OCI-LY1 (cell line): ENCODE data around the gene NKAIN2.
A peak's percentile ranks its signal among the peaks of the same experiment; 100 is the strongest.

Experiments
- H2AFZ ChIP-seq: fragments of 200-600 bp; sonication (generic), shearing (Covaris generic); 2 replicates; pipeline ENCODE4 v1.6.0; 2014; ENCODE audit warnings: antibody characterized with exemption, mild to moderate bottlenecking, low read length
- H3F3A ChIP-seq: fragments of 200-600 bp; sonication (generic), shearing (Covaris generic); 2 replicates; pipeline ENCODE4 v1.6.0; 2014; ENCODE audit warnings: mild to moderate bottlenecking, antibody characterized with exemption, low read length, moderate library complexity; ENCODE audit not compliant: insufficient read depth
- H3K27ac ChIP-seq: fragments of 200-600 bp; sonication (generic); 2 replicates; pipeline ENCODE4 v1.5.1; 2014; ENCODE audit warnings: low read length, mixed run types, mild to moderate bottlenecking, low read depth; ENCODE audit not compliant: poor library complexity, severe bottlenecking
- H3K27me3 ChIP-seq: fragments of 200-600 bp; sonication (generic); 2 replicates; pipeline ENCODE4 v1.6.0; 2014; ENCODE audit warnings: antibody characterized with exemption, mild to moderate bottlenecking, low read length, moderate library complexity; ENCODE audit not compliant: insufficient read depth
- H3K36me3 ChIP-seq: fragments of 200-600 bp; sonication (generic); 2 replicates; pipeline ENCODE4 v1.6.1; 2014; ENCODE audit warnings: mild to moderate bottlenecking, antibody characterized with exemption, low read length, moderate library complexity, mixed read lengths; ENCODE audit not compliant: insufficient read depth
- H3K4me1 ChIP-seq: fragments of 200-600 bp; sonication (generic); 2 replicates; pipeline ENCODE4 v1.5.1; 2014; ENCODE audit warnings: mild to moderate bottlenecking, low read length, moderate library complexity; ENCODE audit not compliant: insufficient read depth, severe bottlenecking
- H3K4me2 ChIP-seq: fragments of 200-600 bp; sonication (generic), shearing (Covaris generic); 2 replicates; pipeline ENCODE4 v1.6.1; 2014; ENCODE audit warnings: low read length
- H3K4me3 ChIP-seq: fragments of 200-600 bp; sonication (generic); 2 replicates; pipeline ENCODE4 v1.5.1; 2014; ENCODE audit warnings: low read length, low read depth, mild to moderate bottlenecking, mixed read lengths; ENCODE audit not compliant: poor library complexity, severe bottlenecking
- H3K79me2 ChIP-seq: fragments of 200-600 bp; shearing (Covaris generic); 2 replicates; pipeline ENCODE4 v1.6.1; 2016; ENCODE audit warnings: mixed run types, low read length, mixed read lengths; ENCODE audit not compliant: insufficient read depth
- H3K9ac ChIP-seq: fragments of 200-600 bp; sonication (generic), shearing (Covaris generic); 2 replicates; pipeline ENCODE4 v1.6.1; 2014; ENCODE audit warnings: mild to moderate bottlenecking, low read length, mixed read lengths
- H3K9me2 ChIP-seq: fragments of 200-600 bp; sonication (generic), shearing (Covaris generic); 2 replicates; pipeline ENCODE4 v1.6.1; 2014; ENCODE audit warnings: low read depth, mild to moderate bottlenecking, low read length, mixed read lengths
- H3K9me3 ChIP-seq: fragments of 200-600 bp; shearing (Covaris generic); 2 replicates; pipeline ENCODE4 v1.6.1; 2014; ENCODE audit warnings: low read length, mixed read lengths
- H4K20me1 ChIP-seq: fragments of 200-600 bp; sonication (generic), shearing (Covaris generic); 2 replicates; pipeline ENCODE4 v1.6.0; 2016; ENCODE audit warnings: mild to moderate bottlenecking, low read length; ENCODE audit not compliant: insufficient read depth
- CTCF ChIP-seq: fragments of 200-600 bp; sonication (generic), shearing (Covaris generic); IDR thresholded peaks from 2 replicates; pipeline ENCODE4 v1.5.1; 2017; ENCODE audit warnings: mild to moderate bottlenecking, antibody characterized with exemption, low read length, moderate library complexity, mixed read lengths
- EZH2 ChIP-seq: fragments of 200-600 bp; sonication (generic), shearing (Covaris generic); IDR thresholded peaks from 2 replicates; pipeline ENCODE4 v1.8.0; 2017; ENCODE audit warnings: borderline replicate concordance, mixed run types, mild to moderate bottlenecking, antibody characterized with exemption, low read length, moderate library complexity, mixed read lengths

Gene NKAIN2

GRCh38 chr6:124792386-124792785 is 988.7 kb downstream of the NKAIN2 start:
- Histone ChIP-seq H2AFZ (no peak overlapping the region), H3K27ac (no peak overlapping the region), H3K36me3 (no peaks in the 10 kb centered on the region), H3F3A (no peaks in the 10 kb centered on the region), H3K27me3 (no peaks in the 10 kb centered on the region), H3K4me1 (no peaks in the 10 kb centered on the region), H3K4me3 (no peak overlapping the region), H4K20me1 (no peaks in the 10 kb centered on the region), H3K9me3 (no peaks in the 10 kb centered on the region), H3K9me2 (no peaks in the 10 kb centered on the region), H3K4me2 (no peak overlapping the region), H3K79me2 (no peaks in the 10 kb centered on the region), H3K9ac (no peak overlapping the region)
- TF ChIP-seq CTCF (no peak), EZH2 (no peak)

- no peaks in the 10 kb centered on the region for H3K27me3 ChIP-seq
- no peaks in the 10 kb centered on the region for H3F3A ChIP-seq
- no peaks in the 10 kb centered on the region for H3K9me3 ChIP-seq
- H3K9me2 ChIP-seq = no peaks in the 10 kb centered on the region
- no peaks in the 10 kb centered on the region for H3K4me1 ChIP-seq
- no peaks in the 10 kb centered on the region for H3K79me2 ChIP-seq
- no peak overlapping the region for H3K27ac ChIP-seq
- TF ChIP-seq CTCF (no peak), EZH2 (no peak)
- H4K20me1 ChIP-seq = no peaks in the 10 kb centered on the region
- no peak overlapping the region for H2AFZ ChIP-seq
- H3K36me3 ChIP-seq = no peaks in the 10 kb centered on the region
- H3K9ac ChIP-seq = no peak overlapping the region
- no peak overlapping the region for H3K4me2 ChIP-seq
- no peak overlapping the region for H3K4me3 ChIP-seq
Measured at GRCh38 chr6:124793398-124793797, 989.7 kb downstream of the NKAIN2 start.

- Histone ChIP-seq H3K4me3 (no peak overlapping the region), H3K4me2 (no peak overlapping the region), H3K9me3 (no peaks in the 10 kb centered on the region), H3K36me3 (no peaks in the 10 kb centered on the region), H3K9me2 (no peaks in the 10 kb centered on the region), H3F3A (no peaks in the 10 kb centered on the region), H3K79me2 (no peaks in the 10 kb centered on the region), H3K27me3 (no peaks in the 10 kb centered on the region), H3K4me1 (no peaks in the 10 kb centered on the region), H3K27ac (no peak overlapping the region), H3K9ac (no peak overlapping the region), H4K20me1 (no peaks in the 10 kb centered on the region), H2AFZ (no peak overlapping the region)
- TF ChIP-seq CTCF (peak; percentile 44; the same call in 1 of the 2 replicates), EZH2 (no peak)
Measured at GRCh38 chr6:124795643-124796463, 992.2 kb downstream of the NKAIN2 start.
